ENCODE data around the gene RHEX. TPM values are rescaled to one million over a fixed set of nuclear protein-coding genes. Genes with fewer than 3 reads are reported as not detected.
"Not testable (repeated sequence)": the region's sequence is repeated elsewhere in the genome, so short reads cannot be mapped to it uniquely, and the experiment has no call there.

The RHEX gene
- total RNA-seq, 1 donor from 2014 or later: 0.44 TPM

- TF ChIP-seq CTCF (IDR thresholded peaks at IDR 0.05; ENCODE audit: borderline replicate concordance): no peak
- intact Hi-C loops (cut with micrococcal nuclease): no loop called here
- no peaks in the 10 kb centered on the region for H3K9me3 ChIP-seq (replicated peaks)
- peaks cover 9% of the 10 kb centered on the region for H3K27me3 ChIP-seq (ENCODE audit: low read depth)
- no peak overlapping the region for H3K27ac ChIP-seq (replicated peaks)
- H3K4me1 ChIP-seq: no peaks in the 10 kb centered on the region
- no peak for DNase-seq
- H3K36me3 ChIP-seq: no peaks in the 10 kb centered on the region
- no peak overlapping the region for H3K4me3 ChIP-seq
These were observed 3.7 kb upstream of the RHEX start for GRCh38 chr1:206049293-206049692.

- intact Hi-C loops (cut with micrococcal nuclease): no loop called here
- no peak for TF ChIP-seq CTCF (IDR thresholded peaks at IDR 0.05; ENCODE audit: borderline replicate concordance)
- H3K4me3 ChIP-seq: no peak overlapping the region
These were observed 2.9 kb upstream of the RHEX start for GRCh38 chr1:206049919-206050600.

GRCh38 chr1:206050655-206051235 lies 2.2 kb upstream of the RHEX start:
- H3K4me1 ChIP-seq: no peaks in the 10 kb centered on the region
- H3K36me3 ChIP-seq: no peaks in the 10 kb centered on the region
- intact Hi-C loops (cut with micrococcal nuclease): no loop called here
- TF ChIP-seq CTCF (IDR thresholded peaks at IDR 0.05; ENCODE audit: borderline replicate concordance): no peak
- no peak overlapping the region for H3K27ac ChIP-seq (replicated peaks)
- no peak overlapping the region for H3K4me3 ChIP-seq
- H3K9me3 ChIP-seq (replicated peaks): no peaks in the 10 kb centered on the region
- H3K27me3 ChIP-seq (ENCODE audit: low read depth): peaks cover 9% of the 10 kb centered on the region
- DNase-seq: no peak

More at GRCh38 chr1:206049919-206050600, 2.9 kb upstream of the RHEX start:
- H3K36me3 ChIP-seq: no peaks in the 10 kb centered on the region
- H3K27me3 ChIP-seq (ENCODE audit: low read depth): peaks cover 9% of the 10 kb centered on the region
- H3K9me3 ChIP-seq (replicated peaks): no peaks in the 10 kb centered on the region
- DNase-seq: no peak
- no peaks in the 10 kb centered on the region for H3K4me1 ChIP-seq
- H3K27ac ChIP-seq (replicated peaks): no peak overlapping the region

GRCh38 chr1:206052231-206052865 lies 625 bp upstream of the RHEX start:
- H3K9me3 ChIP-seq (replicated peaks); H3K36me3 ChIP-seq; H3K27ac ChIP-seq (replicated peaks); DNase-seq; H3K4me3 ChIP-seq; H3K27me3 ChIP-seq (ENCODE audit: low read depth); intact Hi-C loops (cut with micrococcal nuclease); H3K4me1 ChIP-seq: not testable (repeated sequence)

- H3K4me3 ChIP-seq; H3K4me1 ChIP-seq; H3K27me3 ChIP-seq (ENCODE audit: low read depth); H3K9me3 ChIP-seq (replicated peaks); intact Hi-C loops (cut with micrococcal nuclease); DNase-seq; H3K36me3 ChIP-seq; H3K27ac ChIP-seq (replicated peaks): not testable (repeated sequence)
These were observed 643 bp downstream of the RHEX start for GRCh38 chr1:206053616-206054015.

GRCh38 chr1:206055069-206055625 lies 2.2 kb downstream of the RHEX start:
- not testable (repeated sequence) for H3K36me3 ChIP-seq

GRCh38 chr1:206055639-206056323 lies 2.8 kb downstream of the RHEX start:
- H3K4me1 ChIP-seq; H3K36me3 ChIP-seq; DNase-seq; H3K27ac ChIP-seq (replicated peaks); H3K9me3 ChIP-seq (replicated peaks); intact Hi-C loops (cut with micrococcal nuclease); H3K27me3 ChIP-seq (ENCODE audit: low read depth); H3K4me3 ChIP-seq: not testable (repeated sequence)

More at GRCh38 chr1:206055069-206055625, 2.2 kb downstream of the RHEX start:
- H3K27ac ChIP-seq (replicated peaks); H3K4me3 ChIP-seq; H3K27me3 ChIP-seq (ENCODE audit: low read depth); DNase-seq; H3K4me1 ChIP-seq; intact Hi-C loops (cut with micrococcal nuclease); H3K9me3 ChIP-seq (replicated peaks): not testable (repeated sequence)

GRCh38 chr1:206058289-206058926 lies 5.4 kb downstream of the RHEX start:
- H3K4me1 ChIP-seq; H3K4me3 ChIP-seq; H3K36me3 ChIP-seq; H3K27ac ChIP-seq (replicated peaks); intact Hi-C loops (cut with micrococcal nuclease); H3K27me3 ChIP-seq (ENCODE audit: low read depth); DNase-seq; H3K9me3 ChIP-seq (replicated peaks): not testable (repeated sequence)
